Measurements from ENCODE around the gene DNAI1.
"Not testable (repeated sequence)": the region's sequence is repeated elsewhere in the genome, so short reads cannot be mapped to it uniquely, and the experiment has no call there.

DNAI1 gene

DNA sequence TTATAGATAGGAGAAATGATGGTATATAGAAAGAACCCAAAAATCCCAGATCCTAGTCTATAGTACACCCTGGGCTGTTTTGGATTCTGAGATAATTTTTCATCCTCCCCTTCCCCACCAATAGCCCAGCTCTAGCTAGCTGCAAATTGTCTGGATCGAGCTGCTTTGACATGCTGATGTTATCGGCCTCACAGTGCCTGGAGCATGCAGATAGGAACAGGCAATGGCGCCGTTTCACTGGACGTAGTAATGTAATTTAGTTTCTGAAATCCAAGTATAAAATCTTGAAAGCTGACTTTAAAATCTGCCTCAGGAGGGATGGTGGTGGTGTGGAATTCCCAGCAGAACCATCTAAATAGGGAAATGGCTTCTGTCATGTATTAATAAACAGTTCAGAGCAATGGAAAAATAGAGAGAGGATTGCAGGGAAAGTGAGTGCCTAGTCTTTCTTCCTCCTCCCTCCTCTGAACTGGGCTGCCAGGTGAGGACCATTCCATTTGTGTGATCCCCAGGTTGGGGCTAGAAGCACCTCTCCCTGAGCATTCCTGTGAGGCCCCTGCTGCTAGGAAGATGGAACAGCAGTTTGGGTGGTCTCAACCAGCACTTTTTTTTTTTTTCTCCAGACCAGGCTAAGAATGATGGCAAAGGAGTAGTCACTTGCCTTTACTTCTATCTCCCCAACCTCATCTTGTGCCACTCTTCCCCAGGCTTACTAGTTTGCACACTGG is 32.1 kb upstream of the DNAI1 start:
- no peak for DNase-seq (ENCODE audit: low read depth)
- TF ChIP-seq, protein P1, sequence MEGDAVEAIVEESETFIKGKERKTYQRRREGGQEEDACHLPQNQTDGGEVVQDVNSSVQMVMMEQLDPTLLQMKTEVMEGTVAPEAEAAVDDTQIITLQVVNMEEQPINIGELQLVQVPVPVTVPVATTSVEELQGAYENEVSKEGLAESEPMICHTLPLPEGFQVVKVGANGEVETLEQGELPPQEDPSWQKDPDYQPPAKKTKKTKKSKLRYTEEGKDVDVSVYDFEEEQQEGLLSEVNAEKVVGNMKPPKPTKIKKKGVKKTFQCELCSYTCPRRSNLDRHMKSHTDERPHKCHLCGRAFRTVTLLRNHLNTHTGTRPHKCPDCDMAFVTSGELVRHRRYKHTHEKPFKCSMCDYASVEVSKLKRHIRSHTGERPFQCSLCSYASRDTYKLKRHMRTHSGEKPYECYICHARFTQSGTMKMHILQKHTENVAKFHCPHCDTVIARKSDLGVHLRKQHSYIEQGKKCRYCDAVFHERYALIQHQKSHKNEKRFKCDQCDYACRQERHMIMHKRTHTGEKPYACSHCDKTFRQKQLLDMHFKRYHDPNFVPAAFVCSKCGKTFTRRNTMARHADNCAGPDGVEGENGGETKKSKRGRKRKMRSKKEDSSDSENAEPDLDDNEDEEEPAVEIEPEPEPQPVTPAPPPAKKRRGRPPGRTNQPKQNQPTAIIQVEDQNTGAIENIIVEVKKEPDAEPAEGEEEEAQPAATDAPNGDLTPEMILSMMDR (conservative IDR thresholded peaks at IDR 0.05; ENCODE audit: low read length): no peak
- no peak overlapping the region for H3K4me3 ChIP-seq (ENCODE audit: low read length)

DNA sequence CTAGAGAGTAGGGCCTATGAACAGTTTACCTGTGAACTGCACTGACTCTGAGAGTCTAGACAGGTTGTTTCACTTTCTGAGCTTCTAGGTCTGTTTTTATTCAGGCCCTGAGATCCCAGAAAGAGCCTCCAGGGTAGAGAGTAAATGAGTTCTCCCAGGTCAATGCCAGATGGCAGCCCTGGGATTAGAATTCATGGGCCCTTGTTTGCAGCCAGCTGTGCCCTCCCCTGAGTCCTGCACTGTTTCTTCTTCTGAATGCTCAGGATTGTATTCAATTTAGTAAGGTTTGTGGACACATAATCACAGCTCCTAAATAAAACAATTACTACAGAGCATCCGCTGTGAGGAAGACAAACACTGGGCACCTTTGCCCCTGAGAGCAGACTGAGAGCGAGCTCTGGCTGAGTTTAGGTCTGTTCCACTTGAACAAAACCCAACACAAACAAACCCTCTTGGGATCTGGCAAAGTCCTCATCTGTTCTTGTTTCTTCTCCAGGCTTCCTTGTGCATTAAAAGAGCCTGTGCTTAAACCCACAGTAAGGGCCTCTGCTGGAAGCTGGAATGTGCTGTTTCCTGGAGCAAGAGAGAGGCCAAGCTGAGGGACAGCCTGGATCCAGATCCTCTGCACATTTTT is 30.2 kb upstream of the DNAI1 start:
- TF ChIP-seq, protein P1 (conservative IDR thresholded peaks at IDR 0.05; ENCODE audit: low read length): no peak
- no peak for DNase-seq (ENCODE audit: low read depth)
- no peak overlapping the region for H3K4me3 ChIP-seq (ENCODE audit: low read length)

DNA sequence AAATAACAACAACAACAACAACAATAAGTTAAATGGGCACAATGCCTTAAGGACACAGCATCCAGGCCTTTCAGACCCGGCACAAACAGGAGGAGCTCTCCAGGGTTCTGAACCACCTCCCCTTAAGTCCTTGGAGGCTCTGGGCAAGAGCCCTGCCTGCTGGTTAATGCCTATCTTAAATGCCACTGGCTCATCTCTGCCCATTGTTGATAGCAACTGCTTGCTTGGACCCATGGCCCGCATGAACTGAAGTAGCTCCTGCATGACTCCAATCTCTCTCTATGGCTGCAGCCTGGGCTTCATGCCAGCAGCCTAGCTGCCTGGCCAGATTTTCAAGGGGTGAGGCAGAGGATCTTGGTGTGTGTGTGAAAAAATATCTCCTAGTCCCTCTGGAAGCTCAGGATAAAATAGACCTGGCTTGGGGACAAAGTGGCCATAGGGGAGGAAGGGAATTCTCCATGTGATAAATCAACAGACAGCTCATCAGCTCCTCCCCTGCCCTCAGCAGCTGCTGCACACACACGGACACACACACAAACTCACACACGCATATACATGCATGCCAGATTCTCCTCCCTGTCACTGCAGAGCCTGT is 27.7 kb upstream of the DNAI1 start:
- peak; percentile 77 for DNase-seq (ENCODE audit: low read depth)
- TF ChIP-seq, protein P1 (conservative IDR thresholded peaks at IDR 0.05; ENCODE audit: low read length): no peak
- no peak overlapping the region for H3K4me3 ChIP-seq (ENCODE audit: low read length)

GRCh38 chr9:34431667-34432066 is 26.9 kb upstream of the DNAI1 start:
- no peak overlapping the region for H3K4me3 ChIP-seq (ENCODE audit: low read length)
- TF ChIP-seq, protein P1 (conservative IDR thresholded peaks at IDR 0.05; ENCODE audit: low read length): no peak
- DNase-seq (ENCODE audit: low read depth): no peak

DNA sequence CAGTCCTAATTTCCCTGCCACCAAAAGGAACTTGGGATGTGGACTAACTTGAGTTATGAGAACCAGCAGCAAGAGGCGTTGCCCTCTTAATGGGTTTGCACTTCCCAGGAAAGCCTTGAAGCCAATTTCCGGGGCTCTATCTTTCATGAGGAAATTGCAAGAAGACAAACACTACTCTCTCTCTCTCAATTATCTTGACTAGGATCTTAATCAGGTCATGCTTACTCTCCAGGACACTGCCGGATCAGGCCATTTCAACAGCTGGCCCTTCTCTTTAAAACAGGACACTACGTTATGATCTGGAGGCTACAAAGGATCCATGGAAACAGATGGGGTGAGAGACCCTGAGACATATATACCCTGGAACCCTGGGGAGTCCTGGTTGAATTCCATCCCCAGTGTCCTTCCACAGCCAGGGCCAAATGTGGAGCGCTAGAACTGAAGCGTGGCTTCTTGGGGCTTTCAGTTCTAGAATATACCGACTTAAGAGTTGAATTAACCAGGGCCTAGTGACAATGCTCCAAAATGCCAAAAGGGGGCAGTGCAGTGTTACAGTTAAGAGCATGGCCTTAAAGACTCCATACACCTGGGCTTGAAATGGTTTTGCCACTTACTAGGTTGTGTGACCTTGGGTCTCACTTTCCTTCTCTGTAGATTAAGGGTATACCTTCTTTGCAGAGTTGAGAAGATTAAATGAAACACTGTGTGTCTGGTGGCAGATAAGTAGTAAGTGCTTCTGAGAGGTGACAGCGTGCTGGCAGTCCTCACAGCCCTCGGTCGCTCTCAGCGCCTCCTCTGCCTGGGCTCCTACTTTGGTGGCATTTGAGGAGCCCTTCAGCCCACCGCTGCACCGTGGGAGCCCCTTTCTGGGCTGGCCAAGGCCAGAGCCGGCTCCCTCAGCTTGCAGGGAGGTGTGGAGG is 21.3 kb upstream of the DNAI1 start:
- peak; percentile 73 for DNase-seq (ENCODE audit: low read depth)
- H3K4me3 ChIP-seq (ENCODE audit: low read length): no peak overlapping the region
- TF ChIP-seq, protein P1 (conservative IDR thresholded peaks at IDR 0.05; ENCODE audit: low read length): peak; percentile 81

GRCh38 chr9:34437926-34438307 is 20.7 kb upstream of the DNAI1 start:
- H3K4me3 ChIP-seq (ENCODE audit: low read length); DNase-seq (ENCODE audit: low read depth): not testable (repeated sequence)

- DNase-seq (ENCODE audit: low read depth): not testable (repeated sequence)
Observed at GRCh38 chr9:34438465-34438864, 20.1 kb upstream of the DNAI1 start.

More at GRCh38 chr9:34438465-34438864, 20.1 kb upstream of the DNAI1 start:
- not testable (repeated sequence) for H3K4me3 ChIP-seq (ENCODE audit: low read length)

All from AG10803 (cell line).